Umbilical cord (tissue), 2 donors: ENCODE data around the gene LILRB4. TPM values are rescaled to one million over a fixed set of nuclear protein-coding genes. Genes with fewer than 3 reads are reported as not detected.
"Not testable (repeated sequence)": the region's sequence is repeated elsewhere in the genome, so short reads cannot be mapped to it uniquely, and the experiment has no call there.

Source experiments
- DNase-seq: peaks from one replicate; pipeline ENCODE4 v3.0.0-alpha.2; 2015; ENCODE audit warnings: low spot score
- total RNA-seq: library from RNA; depleted of rRNA; stranded (reverse); fragments of >200 nt; gene quantifications from one replicate; pipeline ENCODE4 v1.2.3, GENCODE V29; 2014; ENCODE audit warnings: low replicate concordance; ENCODE audit not compliant: insufficient read depth

Gene LILRB4
- 4.6 TPM for total RNA-seq

- no peak for DNase-seq
These were observed at the start of gene LILRB4 for GRCh38 chr19:54662730-54663129. Gene LILRB4 (plus strand): TSS chr19:54662985. CDS start chr19:54663034, 49 bp downstream.

GRCh38 chr19:54614726-54615125 is 48.1 kb upstream of the LILRB4 start:
- no peak for DNase-seq

DNA sequence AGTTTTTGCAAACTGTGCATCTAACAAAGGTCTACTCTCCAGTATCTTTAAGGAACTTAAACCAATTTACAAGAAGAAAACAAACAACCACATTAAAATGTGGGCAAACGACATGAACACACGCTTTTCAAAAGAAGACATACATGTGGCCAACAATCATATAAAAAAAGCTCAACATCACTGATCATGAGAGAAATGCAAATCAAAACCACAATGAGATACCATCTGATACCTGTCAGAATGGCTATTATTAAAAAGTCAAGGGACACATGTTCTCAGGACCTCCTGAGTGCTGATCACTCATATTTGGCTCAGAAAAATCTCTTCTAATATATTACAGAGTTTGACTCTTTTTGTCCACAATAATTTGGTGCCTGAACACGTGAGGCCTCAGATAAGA is 46.7 kb upstream of the LILRB4 start:
- no peak for DNase-seq

GRCh38 chr19:54616821-54617560 is 45.8 kb upstream of the LILRB4 start:
- DNase-seq: no peak

DNA sequence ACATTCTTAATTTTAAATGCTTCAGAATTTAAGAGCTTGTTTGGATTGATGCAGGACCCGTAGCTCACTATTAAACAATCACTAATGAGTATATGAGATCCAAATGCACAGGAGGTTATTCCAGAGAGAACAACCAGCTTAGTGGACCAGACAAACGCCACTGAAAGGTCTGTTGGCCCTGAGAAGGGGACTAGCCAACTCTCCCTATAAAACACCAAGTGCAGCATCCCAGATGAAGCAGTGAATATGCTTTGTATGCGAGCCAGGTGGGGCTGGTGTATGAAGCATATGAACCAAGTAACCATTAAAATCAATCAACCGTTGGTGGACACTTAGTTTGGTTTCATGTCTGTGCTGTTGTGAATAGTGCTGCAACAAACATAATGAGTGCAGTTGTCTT is 42.3 kb upstream of the LILRB4 start:
- no peak for DNase-seq

DNA sequence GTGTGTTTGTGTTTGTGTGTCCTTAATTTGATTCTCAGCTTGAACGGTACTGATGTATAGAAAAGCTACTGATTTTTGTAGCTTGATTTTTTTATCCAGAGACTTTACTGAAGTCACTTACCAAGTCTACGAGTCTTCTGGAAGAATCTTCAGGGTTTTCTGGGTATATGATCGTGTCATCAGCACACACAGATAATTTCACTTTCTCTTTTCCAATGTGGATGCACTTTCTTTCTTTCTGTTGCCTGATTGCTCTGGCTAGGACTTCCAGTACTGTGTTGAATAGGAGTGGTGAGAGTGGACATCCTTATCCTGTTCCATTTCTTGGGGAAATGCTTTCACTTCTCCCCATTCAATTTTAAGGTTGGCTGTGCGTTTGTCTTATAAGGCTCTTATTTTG is 40.4 kb upstream of the LILRB4 start:
- no peak for DNase-seq

- not testable (repeated sequence) for DNase-seq
These were observed 38.6 kb upstream of the LILRB4 start for GRCh38 chr19:54624234-54624633.

DNA sequence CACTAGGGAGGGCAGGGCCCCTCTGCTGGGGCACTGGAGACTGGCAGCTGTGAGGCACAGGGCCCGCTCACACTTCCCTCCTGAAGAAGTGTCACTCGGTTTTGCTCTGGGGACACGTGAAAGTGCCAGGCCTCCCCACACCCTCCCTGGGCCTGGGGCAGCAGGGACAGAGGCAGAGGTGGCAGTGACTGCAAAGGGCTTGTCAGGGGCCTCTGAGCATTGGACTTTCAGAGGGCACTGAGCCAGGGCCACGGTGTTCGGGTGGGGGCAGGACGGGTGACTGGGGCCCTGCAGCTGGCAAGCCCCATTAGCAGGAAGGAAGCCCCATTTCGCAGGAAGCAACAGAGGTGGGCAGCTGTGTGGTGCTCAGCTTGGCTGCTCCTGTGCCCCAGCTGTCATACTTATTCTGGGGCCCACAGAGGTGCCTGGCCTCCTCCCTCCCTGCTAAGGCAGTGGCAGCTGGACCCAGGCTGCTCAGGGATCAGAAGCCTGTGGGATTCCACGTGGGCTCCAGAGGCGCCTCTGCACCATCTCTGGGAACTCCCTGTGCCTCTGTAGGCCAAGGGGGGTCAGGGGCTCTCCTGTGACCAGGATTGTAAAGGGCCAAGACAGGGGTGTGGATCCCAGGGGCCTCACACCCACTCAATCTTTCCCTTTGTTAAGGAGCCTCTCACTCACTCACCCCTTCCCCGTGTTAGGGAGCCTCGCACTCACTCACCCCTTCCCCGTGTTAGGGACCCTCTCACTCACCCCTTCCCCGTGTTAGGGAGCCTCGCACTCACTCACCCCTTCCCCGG is 37.7 kb upstream of the LILRB4 start:
- DNase-seq: not testable (repeated sequence)

GRCh38 chr19:54626757-54627156 is 36.0 kb upstream of the LILRB4 start:
- DNase-seq: no peak

GRCh38 chr19:54627912-54628311 is 34.9 kb upstream of the LILRB4 start:
- DNase-seq: not testable (repeated sequence)

DNA sequence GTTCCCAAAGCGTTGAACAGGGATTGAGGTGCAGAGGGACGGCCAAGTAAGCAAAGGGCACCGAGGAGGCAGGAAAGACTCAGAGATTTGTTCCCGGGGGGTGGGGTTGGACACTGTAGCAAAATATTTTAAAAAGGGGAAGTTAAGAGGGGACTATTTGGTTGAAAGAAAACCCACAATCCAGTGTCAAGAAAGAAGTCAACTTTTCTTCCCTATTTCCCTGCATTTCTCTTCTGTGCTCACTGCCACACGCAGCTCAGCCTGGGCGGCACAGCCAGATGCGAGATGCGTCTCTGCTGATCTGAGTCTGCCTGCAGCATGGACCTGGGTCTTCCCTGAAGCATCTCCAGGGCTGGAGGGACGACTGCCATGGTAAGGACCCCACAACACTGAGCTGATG is 32.5 kb upstream of the LILRB4 start, which contains the start of gene LILRB1:
Gene LILRB1 (plus strand): TSS at position 223 of the 400 bp plus-strand sequence. CDS start 590 bp downstream, outside the sequence.
- DNase-seq: not testable (repeated sequence)

DNA sequence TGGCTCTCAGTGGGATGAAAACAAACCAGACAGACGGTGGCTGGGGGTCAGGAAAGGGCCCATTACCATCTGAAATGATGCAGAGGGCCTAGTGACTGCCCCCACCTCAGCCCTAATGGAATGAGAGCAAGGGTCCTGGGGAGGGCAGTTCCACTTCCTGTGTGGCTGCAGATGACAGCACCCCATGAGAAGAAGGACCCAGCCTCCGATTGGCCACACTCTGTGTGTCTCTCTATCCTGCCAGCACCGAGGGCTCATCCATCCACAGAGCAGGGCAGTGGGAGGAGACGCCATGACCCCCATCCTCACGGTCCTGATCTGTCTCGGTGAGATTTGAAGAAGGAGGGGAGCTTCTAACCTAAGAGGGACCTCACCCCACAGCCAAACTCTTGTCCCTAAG is 32.0 kb upstream of the LILRB4 start:
- no peak for DNase-seq

GRCh38 chr19:54631489-54632337 is 31.1 kb upstream of the LILRB4 start:
- DNase-seq: not testable (repeated sequence)

DNA sequence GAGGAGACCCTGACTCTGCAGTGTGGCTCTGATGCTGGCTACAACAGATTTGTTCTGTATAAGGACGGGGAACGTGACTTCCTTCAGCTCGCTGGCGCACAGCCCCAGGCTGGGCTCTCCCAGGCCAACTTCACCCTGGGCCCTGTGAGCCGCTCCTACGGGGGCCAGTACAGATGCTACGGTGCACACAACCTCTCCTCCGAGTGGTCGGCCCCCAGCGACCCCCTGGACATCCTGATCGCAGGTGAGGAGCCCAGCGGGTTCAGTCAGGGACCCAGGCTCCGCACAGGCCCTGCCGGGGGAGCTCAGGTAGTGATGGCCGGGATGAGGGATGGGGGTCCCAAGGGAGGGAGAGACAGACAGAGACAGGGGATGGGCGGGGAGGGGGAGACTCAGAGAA is 30.3 kb upstream of the LILRB4 start:
- not testable (repeated sequence) for DNase-seq

DNA sequence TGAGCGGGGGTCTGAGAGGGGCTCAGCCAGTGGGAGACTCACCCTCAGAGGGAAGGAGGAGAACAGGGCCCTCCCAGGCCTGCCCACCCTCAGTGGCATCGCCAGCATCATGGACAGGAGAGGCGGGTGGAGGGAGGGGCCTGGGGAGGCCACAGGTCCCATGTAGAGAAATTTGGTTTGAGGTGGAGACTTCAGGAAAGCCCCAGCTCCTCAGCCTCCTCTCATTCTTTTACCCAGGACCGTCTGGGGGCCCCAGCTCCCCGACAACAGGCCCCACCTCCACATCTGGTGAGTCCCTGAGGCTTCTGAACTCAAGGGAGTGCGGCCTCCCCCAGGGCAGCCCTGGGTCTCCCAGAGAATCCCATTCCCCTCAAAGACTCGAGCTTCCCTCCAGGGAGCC is 29.4 kb upstream of the LILRB4 start:
- no peak for DNase-seq

GRCh38 chr19:54636081-54636480 is 26.7 kb upstream of the LILRB4 start:
- DNase-seq: not testable (repeated sequence)

- DNase-seq: no peak
These were observed 24.1 kb upstream of the LILRB4 start for GRCh38 chr19:54638683-54639082.

DNA sequence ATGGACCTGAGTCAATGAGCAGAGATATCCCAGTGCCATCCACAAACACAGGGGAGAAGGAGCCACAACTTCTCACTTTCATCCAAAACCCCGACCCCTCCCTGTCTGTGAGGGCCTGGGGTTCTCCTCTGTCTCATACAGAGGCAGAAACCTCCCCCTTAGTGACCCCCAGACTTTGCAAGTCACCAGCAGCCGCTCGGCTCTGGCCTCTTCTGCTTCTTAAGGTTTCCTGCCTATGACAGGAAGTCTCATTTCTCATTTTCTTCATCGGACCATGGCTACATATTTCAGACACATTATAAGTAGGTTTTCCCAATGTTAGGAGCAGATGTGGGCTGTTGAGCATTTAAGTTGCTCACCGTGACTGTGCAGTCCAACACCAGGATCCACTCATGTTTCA is 19.8 kb upstream of the LILRB4 start:
- DNase-seq: not testable (repeated sequence)

DNA sequence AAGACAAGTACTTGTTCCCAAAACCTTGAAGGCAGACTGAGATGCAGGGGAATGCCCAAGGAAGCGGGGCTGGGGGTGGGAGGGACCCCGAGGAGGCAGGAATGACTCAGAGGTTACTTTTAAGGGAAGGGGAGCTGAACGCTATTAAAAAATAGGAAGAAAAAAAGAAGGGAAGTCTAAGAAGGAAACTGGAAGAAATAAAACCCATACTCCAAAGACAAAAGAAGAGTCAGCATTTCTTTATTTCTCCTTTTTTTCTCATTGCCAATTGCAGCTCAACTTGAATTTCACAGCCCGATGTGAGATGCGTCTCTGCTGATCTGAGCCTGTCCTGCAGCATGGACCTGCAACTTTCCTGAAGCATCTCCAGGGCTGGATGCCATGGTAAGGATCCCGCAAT is 19.2 kb upstream of the LILRB4 start:
- DNase-seq: not testable (repeated sequence)

- DNase-seq: peak; percentile 29
These were observed 18.7 kb upstream of the LILRB4 start for GRCh38 chr19:54644056-54644455.

- no peak for DNase-seq
These were observed 16.4 kb upstream of the LILRB4 start for GRCh38 chr19:54646331-54646841.

DNA sequence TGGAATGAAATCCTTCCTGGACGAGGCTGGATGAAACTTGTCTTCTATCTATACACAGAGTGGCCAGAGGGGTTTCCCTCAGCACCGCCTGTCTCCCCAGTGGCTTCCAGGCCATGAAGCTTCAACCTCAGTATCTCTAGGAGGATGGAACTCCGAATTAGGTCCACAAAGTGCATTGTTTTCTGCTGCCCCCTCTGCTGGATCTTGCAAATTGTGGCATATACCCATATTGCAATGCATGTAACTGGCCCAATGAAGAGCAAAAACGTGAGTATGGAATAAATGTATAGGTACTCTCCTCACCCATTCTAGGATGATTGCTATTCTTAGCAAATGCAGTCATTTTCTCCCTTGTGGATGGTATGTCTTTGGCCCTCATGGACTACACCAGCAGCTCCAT is 14.7 kb upstream of the LILRB4 start:
- no peak for DNase-seq
